HAP-1 (cell line): ENCODE data around the gene LBHD1.
A peak's percentile ranks its signal among the peaks of the same experiment; 100 is the strongest.
"Not testable (repeated sequence)": the region's sequence is repeated elsewhere in the genome, so short reads cannot be mapped to it uniquely, and the experiment has no call there.

ENCODE experiments used
- DNase-seq, 2 experiments: peaks; one replicate each; pipeline ENCODE4 v3.0.0-alpha.2; 2016 to 2020; ENCODE audit warnings: low spot score in 2 of 2
- H3K27me3 ChIP-seq: fragments of 250-450 bp; sonication (Bioruptor Pico); 2 replicates; pipeline ENCODE4 v1.5.1; 2020; ENCODE audit warnings: low read depth, mild to moderate bottlenecking, moderate library complexity
- H3K36me3 ChIP-seq: fragments of 250-450 bp; sonication (Bioruptor Pico); replicated peaks from 2 replicates; pipeline ENCODE4 v1.5.1; 2020; ENCODE audit warnings: mild to moderate bottlenecking
- H3K4me1 ChIP-seq: fragments of 250-450 bp; sonication (Bioruptor Pico); 2 replicates; pipeline ENCODE4 v1.5.1; 2020; ENCODE audit warnings: mild to moderate bottlenecking
- H3K4me3 ChIP-seq: fragments of 250-450 bp; sonication (Bioruptor Pico); 2 replicates; pipeline ENCODE4 v1.5.1; 2020; ENCODE audit warnings: mild to moderate bottlenecking, moderate library complexity
- H3K9me3 ChIP-seq: fragments of 250-450 bp; sonication (Bioruptor Pico); 2 replicates; pipeline ENCODE4 v1.5.1; 2020; ENCODE audit warnings: mild to moderate bottlenecking, moderate library complexity
- in situ Hi-C: fragments of 300-500 bp; cut with MboI; formaldehyde crosslinking; loops from 3 replicates; pipeline ENCODE4 v1.14.3; 2020; ENCODE audit warnings: low sequenced_read_pairs, inconsistent platforms, mixed read lengths

The LBHD1 gene

GRCh38 chr11:62645671-62645945 lies 26.5 kb downstream of the LBHD1 start:
- Histone ChIP-seq H3K36me3 (peaks cover 67% of the 10 kb centered on the region), H3K9me3 (no peaks in the 10 kb centered on the region), H3K27me3 (no peaks in the 10 kb centered on the region), H3K4me3 (peak overlapping the region; percentile 94), H3K4me1 (peaks cover 12% of the 10 kb centered on the region)
- DNase-seq: no peak
- in situ Hi-C loops: no loop called here

- H3K4me3 ChIP-seq: no peak overlapping the region
- no peaks in the 10 kb centered on the region for H3K9me3 ChIP-seq
- H3K4me1 ChIP-seq: peaks cover 12% of the 10 kb centered on the region
- no peaks in the 10 kb centered on the region for H3K27me3 ChIP-seq
- H3K36me3 ChIP-seq: peaks cover 64% of the 10 kb centered on the region
- in situ Hi-C loops: no loop called here
- no peak for DNase-seq
Observed at GRCh38 chr11:62644220-62644619, 27.8 kb downstream of the LBHD1 start.

GRCh38 chr11:62632492-62632891 lies 39.6 kb downstream of the LBHD1 start:
- H3K36me3 ChIP-seq: peaks cover 98% of the 10 kb centered on the region
- no peaks in the 10 kb centered on the region for H3K27me3 ChIP-seq
- DNase-seq: no peak
- no peaks in the 10 kb centered on the region for H3K4me1 ChIP-seq
- in situ Hi-C loops: no loop called here
- no peaks in the 10 kb centered on the region for H3K9me3 ChIP-seq
- no peak overlapping the region for H3K4me3 ChIP-seq

- DNase-seq: no peak
- H3K27me3 ChIP-seq: no peaks in the 10 kb centered on the region
- H3K9me3 ChIP-seq: no peaks in the 10 kb centered on the region
- no peaks in the 10 kb centered on the region for H3K4me1 ChIP-seq
- no peak overlapping the region for H3K4me3 ChIP-seq
- peaks cover 80% of the 10 kb centered on the region for H3K36me3 ChIP-seq
- in situ Hi-C loops: no loop called here
Observed at GRCh38 chr11:62627713-62628112, 44.4 kb downstream of the LBHD1 start.

- in situ Hi-C loops: no loop called here
- DNase-seq: no peak
- Histone ChIP-seq H3K4me1 (peaks cover 9% of the 10 kb centered on the region), H3K9me3 (peaks cover 3% of the 10 kb centered on the region; the same call in 1 of the 2 replicates), H3K36me3 (peaks cover 38% of the 10 kb centered on the region), H3K27me3 (no peaks in the 10 kb centered on the region), H3K4me3 (peak overlapping the region; percentile 79)
Observed at GRCh38 chr11:62622476-62623089, 49.5 kb downstream of the LBHD1 start.

- peaks cover 3% of the 10 kb centered on the region; the same call in 1 of the 2 replicates for H3K9me3 ChIP-seq
- in situ Hi-C loops: no loop called here
- peak within 1 kb of the TSS; percentile 79 for H3K4me3 ChIP-seq
- DNase-seq: peak; percentile 96 to 99
- peaks cover 9% of the 10 kb centered on the region for H3K4me1 ChIP-seq
- peaks cover 35% of the 10 kb centered on the region for H3K36me3 ChIP-seq
- H3K27me3 ChIP-seq: no peaks in the 10 kb centered on the region
Observed at GRCh38 chr11:62621567-62622470, 50.2 kb downstream of the LBHD1 start, which contains the start of gene B3GAT3. Gene B3GAT3, minus strand, starts transcription at chr11:62621986. Its CDS starts 39 bp downstream, at chr11:62621947.

GRCh38 chr11:62621027-62621566 lies 51.0 kb downstream of the LBHD1 start:
- Histone ChIP-seq H3K9me3 (peaks cover 3% of the 10 kb centered on the region; the same call in 1 of the 2 replicates), H3K4me3 (peak overlapping the region; percentile 79), H3K4me1 (peaks cover 9% of the 10 kb centered on the region), H3K27me3 (no peaks in the 10 kb centered on the region), H3K36me3 (peaks cover 34% of the 10 kb centered on the region)
- in situ Hi-C loops: no loop called here
- DNase-seq: no peak

GRCh38 chr11:62616957-62617356 lies 55.1 kb downstream of the LBHD1 start:
- H3K27me3 ChIP-seq, H3K4me3 ChIP-seq, H3K4me1 ChIP-seq, DNase-seq, H3K9me3 ChIP-seq, in situ Hi-C loops: not testable (repeated sequence)
- peaks cover 23% of the 10 kb centered on the region for H3K36me3 ChIP-seq

GRCh38 chr11:62615521-62615920 lies 56.5 kb downstream of the LBHD1 start:
- Histone ChIP-seq H3K36me3 (peaks cover 16% of the 10 kb centered on the region), H3K4me1 (peaks cover 6% of the 10 kb centered on the region), H3K9me3 (no peaks in the 10 kb centered on the region), H3K27me3 (no peaks in the 10 kb centered on the region), H3K4me3 (no peak overlapping the region)
- no peak for DNase-seq
- in situ Hi-C loops: no loop called here

- peaks cover 27% of the 10 kb centered on the region for H3K36me3 ChIP-seq
- in situ Hi-C loops: no loop called here
- H3K4me3 ChIP-seq: no peak overlapping the region
- DNase-seq: no peak
- H3K9me3 ChIP-seq: no peaks in the 10 kb centered on the region
- no peaks in the 10 kb centered on the region for H3K27me3 ChIP-seq
- peaks cover 6% of the 10 kb centered on the region for H3K4me1 ChIP-seq
Observed at GRCh38 chr11:62614275-62614674, 57.8 kb downstream of the LBHD1 start.

GRCh38 chr11:62613291-62613778 lies 58.7 kb downstream of the LBHD1 start:
- DNase-seq: no peak
- Histone ChIP-seq H3K9me3 (no peaks in the 10 kb centered on the region), H3K4me1 (peaks cover 6% of the 10 kb centered on the region), H3K36me3 (peaks cover 31% of the 10 kb centered on the region), H3K4me3 (peak overlapping the region; percentile 50), H3K27me3 (no peaks in the 10 kb centered on the region)
- in situ Hi-C loops: no loop called here
